AG04450 (cell line): Measurements from ENCODE around the gene ADAMTSL1. TPM values are rescaled to one million over a fixed set of nuclear protein-coding genes. Genes with fewer than 3 reads are reported as not detected.

ENCODE experiments used
- CTCF ChIA-PET: fragments of 300-600, 350-600 bp; formaldehyde crosslinking; extraction: SDS; loops from one replicate; lab custom pipeline; 2022; ENCODE audit warnings: antibody characterized with exemption, inconsistent platforms; lab: Charles Lee
- POLR2A ChIA-PET: fragments of 350-600 bp; formaldehyde crosslinking; extraction: SDS; loops from one replicate; lab custom pipeline; 2021; ENCODE audit warnings: antibody characterized with exemption, inconsistent platforms; lab: Yijun Ruan, JAX
- DNase-seq: peaks from one replicate; pipeline ENCODE4 v3.0.0-alpha.2; 2011; ENCODE audit warnings: low read depth, low spot score
- H3K27ac ChIP-seq: one replicate; pipeline ENCODE4 v1.5.1; 2012; ENCODE audit warnings: low read depth, low read length, control low read depth
- H3K27me3 ChIP-seq: one replicate; pipeline ENCODE4 v1.6.0; 2012; ENCODE audit warnings: low read length; ENCODE audit not compliant: control insufficient read depth, insufficient read depth
- H3K4me3 ChIP-seq: 2 replicates; pipeline ENCODE4 v1.5.1; 2011; ENCODE audit warnings: mild to moderate bottlenecking, low read depth, low read length, control low read depth
- H3K9me3 ChIP-seq: 2 replicates; pipeline ENCODE4 v1.5.1; 2012; ENCODE audit warnings: low read length; ENCODE audit not compliant: control insufficient read depth, insufficient read depth
- polyA plus RNA-seq: library from polyadenylated mRNA; depleted of rRNA; stranded (reverse); fragments of >200 nt; gene quantifications from 2 replicates; pipeline ENCODE4 v1.2.3, GENCODE V29; 2011
- TF ChIP-seq, protein P1 (sequence below): IDR thresholded peaks from 2 replicates; pipeline ENCODE4 v1.5.1; 2011; ENCODE audit warnings: low read depth, low read length, control low read depth, inconsistent platforms

Gene ADAMTSL1
- polyA plus RNA-seq, 1 experiment, result 22.2 TPM

DNA sequence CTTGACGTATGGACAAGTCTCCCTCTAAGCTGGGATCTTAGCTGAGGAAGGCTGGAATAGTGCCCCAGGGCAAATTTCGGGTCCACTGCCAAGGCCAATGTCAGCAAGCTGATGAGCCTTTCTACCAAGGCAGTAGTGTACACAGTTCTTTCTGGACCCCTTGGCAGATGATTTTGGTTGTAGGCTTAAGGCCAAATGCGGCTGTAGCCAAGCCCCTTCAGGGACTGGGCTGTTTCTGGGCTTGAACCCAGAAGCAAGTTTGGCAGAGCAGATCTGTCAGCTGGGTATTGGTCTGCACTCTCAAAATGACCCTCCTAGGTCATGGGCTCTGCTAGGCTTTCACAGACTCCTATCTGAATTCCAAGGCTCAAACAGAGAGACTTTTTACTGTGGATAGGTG is 121.6 kb downstream of the ADAMTSL1 start:
- POLR2A ChIA-PET, result no interaction called here
- DNase-seq, result no peak
- Histone ChIP-seq H3K27ac (no peak overlapping the region), H3K9me3 (no peaks in the 10 kb centered on the region; the same call in 1 of the 2 replicates), H3K4me3 (no peak overlapping the region), H3K27me3 (no peaks in the 10 kb centered on the region)
- TF ChIP-seq, protein P1, sequence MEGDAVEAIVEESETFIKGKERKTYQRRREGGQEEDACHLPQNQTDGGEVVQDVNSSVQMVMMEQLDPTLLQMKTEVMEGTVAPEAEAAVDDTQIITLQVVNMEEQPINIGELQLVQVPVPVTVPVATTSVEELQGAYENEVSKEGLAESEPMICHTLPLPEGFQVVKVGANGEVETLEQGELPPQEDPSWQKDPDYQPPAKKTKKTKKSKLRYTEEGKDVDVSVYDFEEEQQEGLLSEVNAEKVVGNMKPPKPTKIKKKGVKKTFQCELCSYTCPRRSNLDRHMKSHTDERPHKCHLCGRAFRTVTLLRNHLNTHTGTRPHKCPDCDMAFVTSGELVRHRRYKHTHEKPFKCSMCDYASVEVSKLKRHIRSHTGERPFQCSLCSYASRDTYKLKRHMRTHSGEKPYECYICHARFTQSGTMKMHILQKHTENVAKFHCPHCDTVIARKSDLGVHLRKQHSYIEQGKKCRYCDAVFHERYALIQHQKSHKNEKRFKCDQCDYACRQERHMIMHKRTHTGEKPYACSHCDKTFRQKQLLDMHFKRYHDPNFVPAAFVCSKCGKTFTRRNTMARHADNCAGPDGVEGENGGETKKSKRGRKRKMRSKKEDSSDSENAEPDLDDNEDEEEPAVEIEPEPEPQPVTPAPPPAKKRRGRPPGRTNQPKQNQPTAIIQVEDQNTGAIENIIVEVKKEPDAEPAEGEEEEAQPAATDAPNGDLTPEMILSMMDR, result no peak
- CTCF ChIA-PET, result no interaction called here

DNA sequence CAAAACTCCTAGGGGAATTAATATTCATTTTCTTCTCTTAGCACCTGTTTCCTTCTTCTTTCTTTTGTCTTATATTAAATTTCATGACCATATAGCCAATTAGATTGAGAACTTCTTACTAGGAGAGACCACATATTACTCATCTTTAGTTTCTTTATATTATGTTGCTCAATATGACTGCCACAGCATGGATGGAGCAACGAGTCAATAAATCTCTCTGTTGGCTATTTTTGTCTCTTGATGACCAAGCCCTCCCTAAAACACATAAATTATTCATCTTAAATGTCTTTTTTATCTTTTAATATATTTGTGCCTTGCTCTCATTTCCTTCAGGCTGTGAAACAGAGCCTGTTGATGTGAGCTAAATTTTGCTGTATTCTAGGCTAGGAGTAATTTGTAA is 123.0 kb downstream of the ADAMTSL1 start:
- no peak overlapping the region for H3K4me3 ChIP-seq
- TF ChIP-seq, protein P1, result no peak
- ChIA-PET CTCF (interaction anchor here (1.4 kb wide), 1 partner anchor 21 kb away, joined by 3 read pairs; no protein-coding TSS in a partner anchor), POLR2A (no interaction called here)
- no peak overlapping the region for H3K27ac ChIP-seq
- no peaks in the 10 kb centered on the region for H3K27me3 ChIP-seq
- no peaks in the 10 kb centered on the region for H3K9me3 ChIP-seq
- DNase-seq, result no peak

DNA sequence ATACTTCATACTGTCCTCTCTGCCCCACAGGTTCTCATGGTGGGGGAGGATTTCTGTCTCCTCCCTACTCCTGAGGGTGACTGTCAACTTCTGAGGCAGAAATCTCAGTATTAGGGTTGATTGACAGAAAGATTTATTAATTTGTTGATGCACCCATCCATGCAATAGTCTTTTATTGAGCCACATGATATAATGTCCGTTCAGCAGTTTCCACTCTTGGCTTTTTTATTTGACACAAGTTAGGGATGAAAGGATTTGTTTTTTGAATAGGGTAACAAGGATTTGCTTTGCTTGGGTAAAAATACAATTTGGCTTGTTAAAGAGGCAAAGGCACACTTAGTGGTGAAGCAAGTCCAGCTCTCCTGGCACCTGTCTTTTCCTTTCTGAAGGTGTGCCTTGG is 125.0 kb downstream of the ADAMTSL1 start:
- ChIA-PET CTCF (no interaction called here), POLR2A (no interaction called here)
- H3K27me3 ChIP-seq, result no peaks in the 10 kb centered on the region
- H3K27ac ChIP-seq, result no peak overlapping the region
- DNase-seq, result no peak
- H3K4me3 ChIP-seq, result no peak overlapping the region
- TF ChIP-seq, protein P1, result no peak
- 0 out of 2 replicates have a peak, but pooled peaks cover 2% of the 10 kb centered on the region for H3K9me3 ChIP-seq

DNA sequence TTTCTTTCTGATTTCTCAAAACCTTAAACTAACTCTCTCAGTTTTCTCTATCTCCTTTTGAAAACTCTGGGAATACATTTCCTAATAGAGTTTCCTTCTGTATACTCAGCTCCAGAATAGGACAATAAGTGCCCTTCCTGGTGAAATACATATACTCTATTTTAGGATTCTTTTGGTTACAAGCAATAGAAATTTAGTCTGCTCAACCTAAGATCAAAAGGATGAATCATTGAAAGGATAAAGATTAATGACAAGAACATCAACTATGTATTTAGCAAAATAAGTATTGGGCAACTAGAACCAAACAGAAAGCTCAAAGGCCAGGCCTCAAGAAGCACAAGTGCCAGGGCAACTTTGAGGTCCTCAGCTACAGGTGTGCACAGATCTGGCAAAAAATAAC is 127.1 kb downstream of the ADAMTSL1 start:
- TF ChIP-seq, protein P1, result no peak
- ChIA-PET CTCF (no interaction called here), POLR2A (no interaction called here)
- Histone ChIP-seq H3K27me3 (no peaks in the 10 kb centered on the region), H3K9me3 (0 out of 2 replicates have a peak, but pooled peaks cover 2% of the 10 kb centered on the region), H3K4me3 (no peak overlapping the region), H3K27ac (no peak overlapping the region)
- no peak for DNase-seq

DNA sequence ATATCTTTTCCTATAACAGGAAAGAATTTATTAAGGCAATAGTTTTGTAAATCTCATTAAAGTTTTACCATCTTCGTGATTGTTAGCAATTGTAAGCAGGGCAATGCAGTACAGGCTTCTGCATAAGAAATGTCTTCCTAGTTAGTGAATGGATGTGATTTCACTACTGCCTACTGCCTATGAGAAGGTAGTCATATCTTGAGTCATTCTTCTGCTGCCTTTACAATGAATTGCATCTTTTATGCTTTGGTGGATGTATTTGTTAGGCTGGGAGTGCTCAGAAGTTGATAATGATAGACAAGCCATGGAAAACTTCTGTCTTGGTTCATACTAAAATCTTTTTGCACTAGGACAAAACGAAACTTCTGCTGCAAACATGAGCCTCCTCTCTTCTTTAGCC is 128.0 kb downstream of the ADAMTSL1 start:
- DNase-seq, result no peak
- 0 out of 2 replicates have a peak, but pooled peaks cover 2% of the 10 kb centered on the region for H3K9me3 ChIP-seq
- H3K4me3 ChIP-seq, result no peak overlapping the region
- no peak overlapping the region for H3K27ac ChIP-seq
- ChIA-PET POLR2A (no interaction called here), CTCF (no interaction called here)
- no peaks in the 10 kb centered on the region for H3K27me3 ChIP-seq
- TF ChIP-seq, protein P1, result no peak
